ENCODE results near the gene ZNF639. TPM values are rescaled to one million over a fixed set of nuclear protein-coding genes. Genes with fewer than 3 reads are reported as not detected.

ZNF639 gene
- total RNA-seq, 1 experiment from 2014 or later, result 47.5 TPM

DNA sequence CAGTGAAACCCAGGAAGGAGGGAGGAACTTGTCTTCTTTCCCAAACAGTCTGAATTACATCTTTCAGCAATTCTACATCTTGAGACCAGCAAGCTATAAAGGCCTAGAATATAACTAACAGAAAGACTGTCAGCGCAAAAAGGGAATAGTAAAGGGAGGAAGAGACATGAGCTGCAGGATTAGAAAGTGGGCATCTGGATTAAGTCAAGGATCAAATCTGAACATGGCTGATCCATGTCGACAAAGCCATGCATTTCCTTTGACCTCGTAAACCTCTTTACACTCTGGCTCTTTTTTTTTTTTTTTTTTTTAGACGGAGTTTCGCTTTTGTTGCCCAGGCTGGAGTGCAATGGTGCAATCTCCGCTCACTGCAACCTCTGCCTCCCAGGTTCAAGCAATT lies 36.5 kb upstream of the ZNF639 start:
- Histone ChIP-seq H3K9me2 (ENCODE audit: insufficient read depth) (no peaks in the 10 kb centered on the region), H3K27ac (ENCODE audit: low read depth, low read length) (no peak overlapping the region), H3K79me2 (ENCODE audit: insufficient read depth, low read length) (no peaks in the 10 kb centered on the region), H3K36me3 (ENCODE audit: control insufficient read depth in 1 of 2, insufficient read depth in 2 of 2, low read length in 2 of 2) (no peaks in the 10 kb centered on the region), H3K4me2 (ENCODE audit: low read length) (no peak overlapping the region), H3K4me1 (ENCODE audit: control insufficient read depth in 1 of 2, insufficient read depth in 2 of 2, low read length in 2 of 2) (no peaks in the 10 kb centered on the region), H3K9ac (ENCODE audit: low read length) (no peak overlapping the region), H3K9me3 (ENCODE audit: control insufficient read depth in 1 of 2, insufficient read depth in 1 of 2, low read depth in 1 of 2, low read length in 2 of 2) (no peaks in the 10 kb centered on the region), H3K27me3 (ENCODE audit: insufficient read depth, low read length) (no peaks in the 10 kb centered on the region), H2AFZ (ENCODE audit: low read depth, low read length, poor library complexity, severe bottlenecking) (no peak overlapping the region), H4K20me1 (ENCODE audit: insufficient read depth) (no peaks in the 10 kb centered on the region), H3K4me3 (replicated peaks in 1 of 2; ENCODE audit: low read depth in 1 of 2, low read length in 2 of 2) (no peak overlapping the region)
- intact Hi-C loops (cut with micrococcal nuclease), result no loop called here
- ATAC-seq (no peak), DNase-seq (ENCODE audit: low read depth, low spot score) (no peak)
- ChIA-PET POLR2A (no interaction called here), CTCF (no interaction called here), RAD21 (ENCODE audit: low non-redundant PET in 1 of 2, low total read pairs in 2 of 2, uncharacterized antibody in 2 of 2, unreplicated experiment in 2 of 2) (no interaction called here)
- BruUV-seq (replicated peaks), result no TSS peak
- no peak for TF ChIP-seq POLR2A (IDR thresholded peaks at IDR 0.05; ENCODE audit: borderline replicate concordance, extremely low read depth, insufficient read depth, insufficient read length)
- TF ChIP-seq YY1 (IDR thresholded peaks at IDR 0.05; ENCODE audit: extremely low read depth, insufficient replicate concordance, low read depth, low read length), result no peak
- no peak for TF ChIP-seq SIN3A (IDR thresholded peaks at IDR 0.05; ENCODE audit: low read depth)
- no peak for TF ChIP-seq SRF (IDR thresholded peaks at IDR 0.05; ENCODE audit: low read depth)
- no peak for TF ChIP-seq POLR2AphosphoS5 (IDR thresholded peaks at IDR 0.05; ENCODE audit: low read depth, low read length)
- no peak for TF ChIP-seq ZNF274 (IDR thresholded peaks at IDR 0.05; ENCODE audit: low read depth, low read length)
- TF ChIP-seq CBX3 (IDR thresholded peaks at IDR 0.05; ENCODE audit: low read depth), result no peak
- TF ChIP-seq, protein P1, sequence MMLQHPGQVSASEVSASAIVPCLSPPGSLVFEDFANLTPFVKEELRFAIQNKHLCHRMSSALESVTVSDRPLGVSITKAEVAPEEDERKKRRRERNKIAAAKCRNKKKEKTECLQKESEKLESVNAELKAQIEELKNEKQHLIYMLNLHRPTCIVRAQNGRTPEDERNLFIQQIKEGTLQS (IDR thresholded peaks at IDR 0.05), result no peak
- TF ChIP-seq SP1 (IDR thresholded peaks at IDR 0.05; ENCODE audit: low read depth), result no peak
- TF ChIP-seq ELF1 (IDR thresholded peaks at IDR 0.05; ENCODE audit: borderline replicate concordance, low read depth), result no peak
- TF ChIP-seq TCF7L2 (IDR thresholded peaks at IDR 0.05; ENCODE audit: borderline replicate concordance, extremely low read depth, insufficient read depth, insufficient read length), result no peak

DNA sequence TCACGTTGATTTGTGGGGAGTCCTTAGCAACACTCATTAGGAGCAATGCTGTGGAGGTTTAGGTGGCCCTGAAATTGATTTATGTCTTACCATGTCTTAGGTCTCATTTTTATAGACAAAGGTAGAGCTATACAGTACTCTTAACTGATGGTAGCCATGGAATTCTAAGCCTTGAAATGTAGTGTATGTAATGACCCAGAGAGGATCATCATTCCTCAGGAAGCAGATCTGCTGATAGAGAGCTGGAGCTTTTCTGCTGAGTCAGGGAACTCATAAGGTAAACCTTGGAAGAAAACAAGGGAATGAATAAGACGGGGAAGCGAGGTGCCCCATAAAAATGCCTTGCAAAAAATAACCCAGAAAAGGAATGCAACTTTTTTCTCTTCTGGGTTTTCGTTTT lies 34.0 kb upstream of the ZNF639 start:
- BruUV-seq (replicated peaks), result no TSS peak
- Histone ChIP-seq H3K27ac (ENCODE audit: low read depth, low read length) (no peak overlapping the region), H4K20me1 (ENCODE audit: insufficient read depth) (no peaks in the 10 kb centered on the region), H2AFZ (ENCODE audit: low read depth, low read length, poor library complexity, severe bottlenecking) (no peak overlapping the region), H3K4me1 (ENCODE audit: control insufficient read depth in 1 of 2, insufficient read depth in 2 of 2, low read length in 2 of 2) (no peaks in the 10 kb centered on the region), H3K36me3 (ENCODE audit: control insufficient read depth in 1 of 2, insufficient read depth in 2 of 2, low read length in 2 of 2) (no peaks in the 10 kb centered on the region), H3K27me3 (ENCODE audit: insufficient read depth, low read length) (no peaks in the 10 kb centered on the region), H3K9ac (ENCODE audit: low read length) (no peak overlapping the region), H3K4me2 (ENCODE audit: low read length) (no peak overlapping the region), H3K9me3 (ENCODE audit: control insufficient read depth in 1 of 2, insufficient read depth in 1 of 2, low read depth in 1 of 2, low read length in 2 of 2) (no peaks in the 10 kb centered on the region), H3K79me2 (ENCODE audit: insufficient read depth, low read length) (no peaks in the 10 kb centered on the region), H3K4me3 (replicated peaks in 1 of 2; ENCODE audit: low read depth in 1 of 2, low read length in 2 of 2) (no peak overlapping the region), H3K9me2 (ENCODE audit: insufficient read depth) (no peaks in the 10 kb centered on the region)
- CTCF ChIA-PET, result no interaction called here
- POLR2A ChIA-PET, result no interaction called here
- TF ChIP-seq EGR1 (IDR thresholded peaks at IDR 0.05; ENCODE audit: low read depth) (no peak), SIN3A (IDR thresholded peaks at IDR 0.05; ENCODE audit: low read depth) (no peak), POLR2A (IDR thresholded peaks at IDR 0.05; ENCODE audit: borderline replicate concordance, extremely low read depth, insufficient read depth, insufficient read length) (no peak), ZNF274 (IDR thresholded peaks at IDR 0.05; ENCODE audit: low read depth, low read length) (no peak), EZH2 (IDR thresholded peaks at IDR 0.05) (no peak)
- TF ChIP-seq, protein P2, sequence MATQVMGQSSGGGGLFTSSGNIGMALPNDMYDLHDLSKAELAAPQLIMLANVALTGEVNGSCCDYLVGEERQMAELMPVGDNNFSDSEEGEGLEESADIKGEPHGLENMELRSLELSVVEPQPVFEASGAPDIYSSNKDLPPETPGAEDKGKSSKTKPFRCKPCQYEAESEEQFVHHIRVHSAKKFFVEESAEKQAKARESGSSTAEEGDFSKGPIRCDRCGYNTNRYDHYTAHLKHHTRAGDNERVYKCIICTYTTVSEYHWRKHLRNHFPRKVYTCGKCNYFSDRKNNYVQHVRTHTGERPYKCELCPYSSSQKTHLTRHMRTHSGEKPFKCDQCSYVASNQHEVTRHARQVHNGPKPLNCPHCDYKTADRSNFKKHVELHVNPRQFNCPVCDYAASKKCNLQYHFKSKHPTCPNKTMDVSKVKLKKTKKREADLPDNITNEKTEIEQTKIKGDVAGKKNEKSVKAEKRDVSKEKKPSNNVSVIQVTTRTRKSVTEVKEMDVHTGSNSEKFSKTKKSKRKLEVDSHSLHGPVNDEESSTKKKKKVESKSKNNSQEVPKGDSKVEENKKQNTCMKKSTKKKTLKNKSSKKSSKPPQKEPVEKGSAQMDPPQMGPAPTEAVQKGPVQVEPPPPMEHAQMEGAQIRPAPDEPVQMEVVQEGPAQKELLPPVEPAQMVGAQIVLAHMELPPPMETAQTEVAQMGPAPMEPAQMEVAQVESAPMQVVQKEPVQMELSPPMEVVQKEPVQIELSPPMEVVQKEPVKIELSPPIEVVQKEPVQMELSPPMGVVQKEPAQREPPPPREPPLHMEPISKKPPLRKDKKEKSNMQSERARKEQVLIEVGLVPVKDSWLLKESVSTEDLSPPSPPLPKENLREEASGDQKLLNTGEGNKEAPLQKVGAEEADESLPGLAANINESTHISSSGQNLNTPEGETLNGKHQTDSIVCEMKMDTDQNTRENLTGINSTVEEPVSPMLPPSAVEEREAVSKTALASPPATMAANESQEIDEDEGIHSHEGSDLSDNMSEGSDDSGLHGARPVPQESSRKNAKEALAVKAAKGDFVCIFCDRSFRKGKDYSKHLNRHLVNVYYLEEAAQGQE (IDR thresholded peaks at IDR 0.05; ENCODE audit: low read depth), result no peak
- TF ChIP-seq, protein P1 (IDR thresholded peaks at IDR 0.05), result no peak
- intact Hi-C loops (cut with micrococcal nuclease), result no loop called here
- RAD21 ChIA-PET (ENCODE audit: low non-redundant PET in 1 of 2, low total read pairs in 2 of 2, uncharacterized antibody in 2 of 2, unreplicated experiment in 2 of 2), result no interaction called here
- DNase-seq (ENCODE audit: low read depth, low spot score) (no peak), ATAC-seq (no peak)
